ENCODE results near the gene SPG11. TPM values are rescaled to one million over a fixed set of nuclear protein-coding genes. Genes with fewer than 3 reads are reported as not detected.

Gene SPG11
- total RNA-seq, 2 donors from 2014 or later: 60.2 to 61.6 TPM

DNA sequence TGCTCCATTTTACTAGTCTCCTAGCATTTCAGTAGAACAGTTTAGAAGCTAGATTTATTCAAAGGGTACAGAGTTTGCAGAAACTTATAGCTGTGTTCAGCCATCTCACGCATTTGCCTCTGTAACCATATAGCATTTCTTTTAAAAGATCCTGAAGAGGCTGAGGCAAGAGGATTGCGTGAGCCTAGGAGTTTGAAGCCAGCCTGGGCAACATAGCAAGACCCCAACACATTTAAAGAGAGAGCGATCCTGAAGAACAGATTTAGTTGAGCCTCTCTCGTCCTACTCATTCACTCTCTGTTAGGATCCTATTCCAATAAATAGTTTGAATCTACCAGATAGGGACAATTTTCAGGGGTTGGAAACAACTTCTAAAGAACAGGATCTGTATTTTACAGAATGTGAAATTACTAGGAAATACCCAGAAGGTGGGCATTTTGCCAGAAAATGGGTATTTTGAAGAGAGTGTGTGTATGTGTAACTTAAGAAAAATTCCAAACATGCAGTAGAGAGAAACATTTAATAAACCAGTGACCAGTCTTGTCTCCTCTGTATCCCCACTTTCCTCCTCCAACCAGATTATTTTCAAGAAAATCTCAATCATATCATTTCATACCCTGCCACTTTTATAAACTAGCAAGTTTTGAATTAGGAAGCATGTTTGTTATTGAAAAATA, 122.0 kb downstream of the SPG11 start:
- no peak overlapping the region for H3K4me3 Mint-ChIP-seq

DNA sequence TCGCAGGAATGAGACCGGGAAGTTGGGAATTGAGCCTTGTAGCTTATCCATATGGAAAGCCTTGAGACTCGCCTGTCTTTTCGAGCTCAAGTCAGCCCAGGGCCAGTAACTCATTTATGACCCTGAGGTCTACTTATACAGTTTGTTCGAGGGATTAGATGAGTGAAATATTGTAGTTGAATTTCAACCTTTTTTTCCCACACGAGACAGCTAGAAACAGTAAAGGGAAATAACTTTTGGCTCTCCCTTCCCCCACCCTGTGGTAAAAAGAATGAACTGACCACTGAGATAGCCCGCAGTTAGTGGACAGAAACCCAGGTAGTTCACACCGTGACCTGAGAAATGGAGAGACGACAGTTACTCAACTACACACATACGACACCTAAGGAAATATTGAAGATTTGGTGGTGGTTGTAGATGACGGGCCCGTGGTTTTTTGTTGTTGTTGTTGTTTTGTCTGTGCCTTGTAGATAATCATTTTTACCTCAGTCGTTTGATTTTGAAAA, 125.7 kb downstream of the SPG11 start:
- 11 to 20% methylated on average over 4 to 10 of the region's 13 CpGs for WGBS, 2 experiments (ENCODE audit: insufficient coverage in 1 of 2, insufficient read length in 1 of 2)
- no peaks in the 10 kb centered on the region for H3K9me3 Mint-ChIP-seq
- no peak for DNase-seq
- peak overlapping the region; percentile 42 for H3K27ac Mint-ChIP-seq
- peak overlapping the region; percentile 77 for H3K4me3 Mint-ChIP-seq
- peaks cover 48% of the 10 kb centered on the region for H3K36me3 Mint-ChIP-seq (ENCODE audit: low read depth)
- Histone ChIP-seq H3K4me1 (ENCODE audit: control insufficient read depth, insufficient read depth, low read length) (no peaks in the 10 kb centered on the region), H3K36me3 (ENCODE audit: control insufficient read depth, insufficient read depth, low read length) (peaks cover 26% of the 10 kb centered on the region), H3K27ac (ENCODE audit: low read depth, low read length) (peak overlapping the region; percentile 91), H3K4me3 (ENCODE audit: low read length) (peak overlapping the region; percentile 88), H3K9ac (ENCODE audit: extremely low read depth, low read length, poor library complexity, severe bottlenecking) (peak overlapping the region; percentile 87), H3K27me3 (ENCODE audit: control insufficient read depth, insufficient read depth, low read length, poor library complexity, severe bottlenecking) (no peaks in the 10 kb centered on the region), H3K9me3 (ENCODE audit: control insufficient read depth, low read length) (no peaks in the 10 kb centered on the region)
- H3K4me1 Mint-ChIP-seq: peaks cover 14% of the 10 kb centered on the region
- H3K27me3 Mint-ChIP-seq (ENCODE audit: insufficient read depth): no peaks in the 10 kb centered on the region
- TF ChIP-seq, protein P1, sequence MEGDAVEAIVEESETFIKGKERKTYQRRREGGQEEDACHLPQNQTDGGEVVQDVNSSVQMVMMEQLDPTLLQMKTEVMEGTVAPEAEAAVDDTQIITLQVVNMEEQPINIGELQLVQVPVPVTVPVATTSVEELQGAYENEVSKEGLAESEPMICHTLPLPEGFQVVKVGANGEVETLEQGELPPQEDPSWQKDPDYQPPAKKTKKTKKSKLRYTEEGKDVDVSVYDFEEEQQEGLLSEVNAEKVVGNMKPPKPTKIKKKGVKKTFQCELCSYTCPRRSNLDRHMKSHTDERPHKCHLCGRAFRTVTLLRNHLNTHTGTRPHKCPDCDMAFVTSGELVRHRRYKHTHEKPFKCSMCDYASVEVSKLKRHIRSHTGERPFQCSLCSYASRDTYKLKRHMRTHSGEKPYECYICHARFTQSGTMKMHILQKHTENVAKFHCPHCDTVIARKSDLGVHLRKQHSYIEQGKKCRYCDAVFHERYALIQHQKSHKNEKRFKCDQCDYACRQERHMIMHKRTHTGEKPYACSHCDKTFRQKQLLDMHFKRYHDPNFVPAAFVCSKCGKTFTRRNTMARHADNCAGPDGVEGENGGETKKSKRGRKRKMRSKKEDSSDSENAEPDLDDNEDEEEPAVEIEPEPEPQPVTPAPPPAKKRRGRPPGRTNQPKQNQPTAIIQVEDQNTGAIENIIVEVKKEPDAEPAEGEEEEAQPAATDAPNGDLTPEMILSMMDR (conservative IDR thresholded peaks at IDR 0.05): peak; percentile 28

More for the DNA sequence above, 122.0 kb downstream of the SPG11 start:
- no peak for DNase-seq
- Histone ChIP-seq H3K9ac (ENCODE audit: extremely low read depth, low read length, poor library complexity, severe bottlenecking) (no peak overlapping the region), H3K36me3 (ENCODE audit: control insufficient read depth, insufficient read depth, low read length) (peaks cover 42% of the 10 kb centered on the region), H3K27me3 (ENCODE audit: control insufficient read depth, insufficient read depth, low read length, poor library complexity, severe bottlenecking) (no peaks in the 10 kb centered on the region), H3K27ac (ENCODE audit: low read depth, low read length) (no peak overlapping the region), H3K9me3 (ENCODE audit: control insufficient read depth, low read length) (no peaks in the 10 kb centered on the region), H3K4me1 (ENCODE audit: control insufficient read depth, insufficient read depth, low read length) (no peaks in the 10 kb centered on the region), H3K4me3 (ENCODE audit: low read length) (no peak overlapping the region)
- 95 to 97% methylated on average over 2 to 4 of the region's 4 CpGs for WGBS, 2 experiments (ENCODE audit: insufficient coverage in 1 of 2, insufficient read length in 1 of 2)
- Mint-ChIP-seq H3K36me3 (ENCODE audit: low read depth) (peaks cover 45% of the 10 kb centered on the region), H3K9me3 (no peaks in the 10 kb centered on the region), H3K4me1 (peaks cover 9% of the 10 kb centered on the region), H3K27me3 (ENCODE audit: insufficient read depth) (no peaks in the 10 kb centered on the region), H3K27ac (no peak overlapping the region)
- TF ChIP-seq, protein P1 (conservative IDR thresholded peaks at IDR 0.05): no peak

DNA sequence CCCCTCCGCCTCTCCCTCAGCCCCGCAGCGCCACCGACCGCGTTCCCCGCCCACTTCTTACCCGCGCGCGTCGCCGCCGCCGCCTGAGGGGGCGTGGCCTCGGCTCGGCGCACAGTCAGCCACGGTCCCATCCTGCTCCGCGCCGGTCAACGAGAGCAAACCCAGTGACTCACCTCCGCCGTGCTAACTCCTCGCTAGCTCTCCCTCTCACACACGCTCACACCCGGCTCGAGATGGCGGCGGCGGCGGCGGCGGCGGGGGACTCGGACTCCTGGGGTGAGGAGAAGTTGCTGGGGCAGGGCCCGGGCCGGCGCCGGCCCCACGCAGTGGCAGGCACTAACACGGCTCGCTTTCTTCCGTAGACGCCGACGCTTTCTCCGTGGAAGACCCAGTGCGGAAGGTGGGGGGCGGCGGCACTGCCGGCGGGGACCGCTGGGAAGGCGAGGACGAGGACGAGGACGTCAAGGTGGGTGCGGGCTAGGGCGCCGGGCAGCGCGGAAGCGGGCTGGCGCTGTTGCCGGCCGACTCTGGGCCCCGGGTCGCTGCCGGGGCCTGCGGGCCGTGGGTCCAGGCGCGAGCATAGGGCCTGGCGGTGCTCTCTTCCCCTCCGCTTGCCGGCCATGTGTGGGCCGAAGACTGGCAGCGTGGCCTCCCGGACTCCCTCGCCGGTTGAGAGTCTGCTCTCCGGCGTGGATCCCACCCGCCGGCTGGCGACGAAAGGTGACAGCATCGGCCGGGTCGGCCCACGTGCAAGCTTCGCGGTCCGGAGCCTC, 126.3 kb downstream of the SPG11 start, which contains the start of gene EIF3J:
TSS of gene EIF3J (plus strand) at position 186 of the 773 bp plus-strand sequence. CDS start at position 234, 48 bp downstream.
- H3K4me3 ChIP-seq (ENCODE audit: low read length): peak within 1 kb of the TSS; percentile 99
- H3K27me3 ChIP-seq (ENCODE audit: control insufficient read depth, insufficient read depth, low read length, poor library complexity, severe bottlenecking): no peaks in the 10 kb centered on the region
- peaks cover 19% of the 10 kb centered on the region for H3K36me3 ChIP-seq (ENCODE audit: control insufficient read depth, insufficient read depth, low read length)
- H3K4me1 ChIP-seq (ENCODE audit: control insufficient read depth, insufficient read depth, low read length): no peaks in the 10 kb centered on the region
- Mint-ChIP-seq H3K36me3 (ENCODE audit: low read depth) (peaks cover 45% of the 10 kb centered on the region), H3K4me1 (peaks cover 14% of the 10 kb centered on the region), H3K27ac (peak within 1 kb of the TSS; percentile 79), H3K4me3 (peak within 1 kb of the TSS; percentile 77), H3K27me3 (ENCODE audit: insufficient read depth) (no peaks in the 10 kb centered on the region), H3K9me3 (no peaks in the 10 kb centered on the region)
- H3K9me3 ChIP-seq (ENCODE audit: control insufficient read depth, low read length): no peaks in the 10 kb centered on the region
- DNase-seq: peak; percentile 73
- H3K27ac ChIP-seq (ENCODE audit: low read depth, low read length): peak within 1 kb of the TSS; percentile 91
- WGBS, 2 experiments (ENCODE audit: insufficient coverage in 1 of 2, insufficient read length in 1 of 2): 0 to 1% methylated on average over 14 to 96 of the region's 97 CpGs
- TF ChIP-seq, protein P1 (conservative IDR thresholded peaks at IDR 0.05): no peak
- H3K9ac ChIP-seq (ENCODE audit: extremely low read depth, low read length, poor library complexity, severe bottlenecking): peak within 1 kb of the TSS; percentile 87
